ENCODE data around the gene NINJ2.

Gene NINJ2

GRCh38 chr12:673849-674248 is 10.6 kb upstream of the NINJ2 start:
- DNase-seq (ENCODE audit: low read depth) = no peak

- DNase-seq (ENCODE audit: low read depth) = no peak
These were observed 6.3 kb upstream of the NINJ2 start for GRCh38 chr12:669576-669945.

DNA sequence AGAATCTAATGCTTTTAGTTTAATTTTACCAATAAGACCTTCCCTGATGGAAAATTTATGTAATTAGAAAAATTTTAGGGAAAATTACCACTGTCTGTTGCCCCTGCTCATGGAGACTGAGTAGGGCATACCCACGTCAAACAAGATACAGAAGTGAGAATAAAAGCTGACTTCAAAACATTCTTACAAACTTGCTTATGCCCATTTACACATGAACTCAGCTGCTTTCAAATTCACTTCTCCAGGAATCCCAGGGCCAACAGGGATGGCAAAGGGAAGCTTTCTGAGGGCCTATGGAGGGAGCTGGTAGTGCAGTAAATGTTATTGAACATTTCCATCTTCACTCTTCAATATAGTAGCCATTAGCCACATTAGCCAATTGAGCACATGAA is 4.8 kb upstream of the NINJ2 start:
- no peak for DNase-seq (ENCODE audit: low read depth)

DNA sequence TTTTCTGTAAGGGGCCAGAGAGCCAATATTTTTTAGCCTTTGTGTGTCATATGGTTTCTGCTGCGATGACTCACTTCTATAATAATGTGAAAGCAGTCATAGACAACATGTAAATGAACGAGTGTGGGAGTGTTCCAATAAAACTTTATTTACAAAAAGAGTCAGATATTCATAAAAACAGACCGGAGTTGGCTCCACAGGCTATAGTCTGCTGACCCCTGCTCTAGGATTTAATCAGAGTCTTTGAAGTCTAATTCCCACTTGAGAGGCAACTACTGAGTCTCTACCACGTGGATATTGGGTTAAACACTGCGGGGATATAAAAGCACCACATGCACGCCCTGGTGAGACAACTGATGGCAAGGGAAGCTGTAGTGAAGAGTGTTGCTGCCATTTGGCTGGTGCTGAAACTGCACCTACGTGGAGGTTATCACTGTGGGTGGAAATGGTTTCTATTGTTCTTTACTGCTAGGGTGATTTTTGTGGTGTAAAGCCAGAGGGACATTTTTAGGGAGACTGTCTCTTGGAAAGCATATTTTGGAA is 3.6 kb upstream of the NINJ2 start:
- DNase-seq (ENCODE audit: low read depth) = no peak

GRCh38 chr12:666066-666465 is 2.8 kb upstream of the NINJ2 start:
- no peak for DNase-seq (ENCODE audit: low read depth)

DNA sequence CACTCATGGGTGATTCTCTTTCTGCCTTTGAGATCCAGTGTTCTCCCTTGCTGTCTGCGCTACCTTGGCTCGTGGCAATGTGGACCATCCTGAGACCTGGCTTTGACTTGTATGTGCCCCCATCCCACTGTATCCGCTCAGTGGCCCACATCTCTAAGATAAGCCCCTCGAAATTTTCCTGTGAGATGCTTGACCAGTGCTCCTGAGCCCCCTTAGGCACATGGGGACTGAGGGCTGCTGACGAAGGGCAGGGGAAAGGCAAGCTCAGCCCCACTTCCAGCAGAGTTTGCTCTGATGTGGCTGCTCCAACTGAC is 1.5 kb upstream of the NINJ2 start:
- no peak for DNase-seq (ENCODE audit: low read depth)

DNA sequence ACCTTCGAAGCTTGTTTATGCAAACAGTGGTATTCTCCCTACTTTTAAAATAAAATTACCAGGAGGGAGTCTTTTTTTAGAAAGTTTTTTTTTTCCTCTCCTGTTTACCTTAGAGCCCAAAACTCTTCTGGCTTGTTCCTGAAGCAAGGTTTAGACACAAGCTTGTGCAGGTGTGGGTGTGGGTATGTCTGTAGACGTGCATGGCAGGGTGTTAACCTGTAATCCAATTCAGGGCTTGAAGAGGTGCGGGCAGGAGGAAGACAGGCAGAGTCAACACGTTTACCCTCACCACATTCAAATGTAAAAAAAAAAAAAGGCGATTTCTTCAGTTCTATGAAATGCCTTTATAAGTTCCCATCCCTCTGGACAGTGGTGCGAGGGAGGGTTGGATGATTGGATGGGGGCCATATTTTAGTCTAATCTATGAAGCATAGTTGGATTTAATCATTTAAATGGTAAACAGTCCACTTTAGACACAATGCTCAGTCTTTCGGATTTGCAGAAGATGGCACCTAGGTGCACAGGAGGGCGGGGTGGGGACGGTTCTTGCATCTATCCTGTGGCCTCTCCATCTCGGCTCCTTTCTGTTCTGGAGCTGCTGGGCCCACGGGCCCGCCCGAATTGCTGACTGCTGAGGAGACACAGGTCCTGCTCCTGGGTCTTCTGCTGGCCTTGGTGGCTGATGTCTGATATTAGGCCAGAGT is 982 bp upstream of the NINJ2 start:
- DNase-seq (ENCODE audit: low read depth) = no peak

DNA sequence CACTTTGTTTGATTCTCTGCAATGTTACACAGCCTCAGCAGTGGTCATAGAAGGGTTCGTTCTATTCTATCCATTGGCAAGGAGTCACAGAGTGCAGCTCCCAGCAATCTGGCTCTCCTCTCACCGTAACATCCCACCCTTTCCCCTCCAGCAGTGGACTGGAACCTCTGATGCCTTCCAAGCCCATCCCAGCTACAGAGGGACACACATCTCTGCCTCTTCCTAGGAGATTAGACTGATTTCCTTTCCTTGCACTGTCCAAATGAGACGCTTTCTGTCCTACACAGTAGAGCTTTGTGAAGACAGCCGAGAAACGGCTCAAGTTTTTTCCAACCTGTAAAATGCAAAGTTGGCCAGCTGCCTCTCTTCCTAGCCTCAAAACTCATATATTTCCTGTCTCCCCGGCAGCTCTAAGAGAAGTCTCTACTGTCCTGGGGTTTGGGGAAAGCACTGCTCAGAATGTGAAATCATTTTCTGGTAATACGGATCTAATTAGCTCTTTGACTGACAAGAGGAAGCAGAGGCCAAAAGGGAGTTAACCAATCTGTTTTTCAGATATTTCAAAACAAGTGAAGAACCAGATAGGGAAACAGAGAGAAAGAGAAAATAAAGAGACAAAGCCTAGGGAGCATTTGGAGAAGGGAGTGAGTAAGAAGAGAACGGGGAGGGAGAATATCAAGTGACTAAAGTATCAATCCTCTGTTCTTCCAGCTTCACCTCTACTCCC is 516 bp downstream of the NINJ2 start:
- DNase-seq (ENCODE audit: low read depth) = no peak

GRCh38 chr12:661720-662486 is 1.3 kb downstream of the NINJ2 start:
- DNase-seq (ENCODE audit: low read depth) = no peak

- no peak for DNase-seq (ENCODE audit: low read depth)
These were observed 4.1 kb downstream of the NINJ2 start for GRCh38 chr12:659090-659683.

DNA sequence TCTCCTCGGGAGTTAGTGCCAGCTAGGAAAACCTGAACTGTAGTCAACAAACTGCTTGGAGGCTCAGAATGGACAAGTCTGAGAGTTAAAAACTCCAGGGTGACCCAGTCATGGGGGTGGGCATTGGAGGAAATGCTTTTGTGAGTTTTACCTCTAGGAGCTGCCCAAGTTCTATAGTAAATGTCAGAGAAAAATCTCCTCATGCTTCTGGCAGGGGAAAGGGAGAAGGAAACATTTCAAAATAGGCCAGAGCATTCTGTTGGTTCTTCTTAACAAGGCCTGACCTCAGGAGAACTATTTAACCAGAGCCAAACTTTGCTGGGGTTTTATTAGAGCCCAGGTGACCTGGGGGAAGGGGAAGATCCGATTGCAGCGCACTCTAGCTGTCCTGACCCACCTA is 12.3 kb downstream of the NINJ2 start:
- DNase-seq (ENCODE audit: low read depth) = no peak

- no peak for DNase-seq (ENCODE audit: low read depth)
These were observed 15.7 kb downstream of the NINJ2 start for GRCh38 chr12:647385-648085.

- DNase-seq (ENCODE audit: low read depth) = no peak
These were observed 16.5 kb downstream of the NINJ2 start for GRCh38 chr12:646442-647384.

DNA sequence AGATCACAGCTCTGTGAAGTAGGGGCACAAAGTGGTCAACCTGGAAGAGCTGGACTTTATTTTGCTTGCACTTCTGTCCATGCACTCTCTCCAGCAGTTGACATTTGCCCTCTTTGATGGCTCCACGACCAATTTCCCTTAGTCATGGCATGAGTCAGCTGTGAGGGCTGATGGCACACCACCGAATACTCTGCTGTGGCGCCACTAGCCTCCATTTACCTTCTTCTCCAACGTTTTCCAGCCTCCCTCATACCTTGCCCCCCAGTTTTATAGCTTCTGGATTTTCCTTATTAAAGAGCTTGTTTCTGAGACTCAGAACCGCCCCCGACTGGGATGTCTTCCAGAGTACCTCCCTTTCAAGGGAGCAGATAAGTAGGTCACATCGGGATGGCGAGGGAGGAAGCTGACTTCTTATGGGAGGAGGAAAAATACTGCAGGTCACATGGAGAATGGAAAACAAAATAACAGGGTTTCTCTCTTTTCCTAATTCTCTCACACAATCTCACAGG is 17.6 kb downstream of the NINJ2 start:
- no peak for DNase-seq (ENCODE audit: low read depth)

DNA sequence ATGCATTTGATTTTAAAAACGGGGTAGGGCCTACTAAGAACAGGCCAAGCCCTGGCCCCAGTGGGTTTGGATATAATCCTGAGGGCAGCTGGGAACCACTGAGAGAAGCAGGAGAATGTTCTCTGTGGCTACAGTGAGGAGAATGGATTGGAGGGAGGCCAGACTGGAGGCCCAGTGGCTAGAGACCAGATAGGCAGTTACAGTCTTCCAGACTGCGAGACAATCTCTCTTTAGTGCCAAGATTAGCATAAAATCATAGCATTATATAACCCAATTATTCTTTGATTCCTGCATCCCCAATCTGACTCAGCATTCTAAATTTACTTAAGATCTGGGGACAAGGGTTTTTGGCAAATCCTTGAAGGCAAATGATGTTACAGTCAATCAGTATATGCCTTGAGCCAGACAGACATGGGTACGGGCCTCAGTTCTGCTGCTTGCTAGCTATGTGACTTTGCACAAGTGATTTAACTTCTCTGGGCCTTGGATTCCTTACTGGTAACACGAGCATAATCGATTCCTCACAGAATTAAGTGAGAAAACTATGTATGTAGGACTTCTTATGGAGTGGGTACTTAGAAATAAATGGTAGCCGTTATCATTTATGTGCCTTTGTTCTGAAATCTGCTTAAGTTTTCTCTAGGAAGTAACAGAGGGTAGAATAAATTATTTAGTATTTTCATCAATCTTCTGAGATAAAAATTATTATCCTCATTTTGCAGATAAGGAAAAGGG is 18.3 kb downstream of the NINJ2 start:
- DNase-seq (ENCODE audit: low read depth) = no peak

DNA sequence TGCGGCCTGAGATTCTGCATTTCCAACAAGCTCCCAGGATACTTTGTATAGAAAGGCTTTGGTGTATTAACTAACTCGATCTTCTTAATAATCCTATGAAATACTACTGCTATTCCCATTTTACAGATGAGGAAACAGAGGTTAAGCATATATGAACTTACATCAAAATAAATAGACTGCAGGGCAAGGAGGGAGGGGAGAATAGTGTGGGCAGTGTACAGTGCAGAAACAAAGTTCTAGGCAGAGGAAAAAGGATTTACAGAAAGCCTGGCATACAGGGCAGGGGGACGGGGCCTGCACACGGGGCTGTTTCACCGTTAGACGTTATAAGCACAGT is 19.0 kb downstream of the NINJ2 start:
- no peak for DNase-seq (ENCODE audit: low read depth)

- DNase-seq (ENCODE audit: low read depth) = no peak
These were observed 19.6 kb downstream of the NINJ2 start for GRCh38 chr12:643475-644302.

GRCh38 chr12:642633-643474 is 20.4 kb downstream of the NINJ2 start:
- DNase-seq (ENCODE audit: low read depth) = no peak
